ENCODE data around the gene TMEM108. TPM values are rescaled to one million over a fixed set of nuclear protein-coding genes. Genes with fewer than 3 reads are reported as not detected.

The TMEM108 gene
- total RNA-seq, 1 donor from 2014 or later, result 1.5 TPM

DNA sequence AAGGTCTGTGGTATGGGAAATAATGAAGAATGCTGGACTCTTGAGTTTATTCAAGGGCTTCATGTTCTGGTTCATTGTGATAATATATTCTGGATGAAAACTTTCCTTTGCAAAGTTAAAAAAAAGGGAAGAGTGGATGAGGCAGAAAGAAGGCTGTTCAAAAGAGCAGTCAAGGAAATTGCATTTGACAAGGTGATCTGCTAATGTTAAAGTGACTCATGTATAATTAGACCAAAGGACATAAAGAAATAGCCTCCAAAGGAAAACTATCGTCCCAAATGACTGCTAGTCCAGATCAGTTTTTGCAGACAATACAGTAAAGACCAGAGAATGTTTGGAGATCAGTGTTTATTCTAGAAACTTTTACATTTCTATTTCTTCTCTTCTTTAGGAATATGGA is 9.8 kb downstream of the TMEM108 start:
- ATAC-seq (ENCODE audit: poor library complexity), result no peak
- intact Hi-C loops (cut with DNase I), result no loop called here
- DNase-seq, result no peak

DNA sequence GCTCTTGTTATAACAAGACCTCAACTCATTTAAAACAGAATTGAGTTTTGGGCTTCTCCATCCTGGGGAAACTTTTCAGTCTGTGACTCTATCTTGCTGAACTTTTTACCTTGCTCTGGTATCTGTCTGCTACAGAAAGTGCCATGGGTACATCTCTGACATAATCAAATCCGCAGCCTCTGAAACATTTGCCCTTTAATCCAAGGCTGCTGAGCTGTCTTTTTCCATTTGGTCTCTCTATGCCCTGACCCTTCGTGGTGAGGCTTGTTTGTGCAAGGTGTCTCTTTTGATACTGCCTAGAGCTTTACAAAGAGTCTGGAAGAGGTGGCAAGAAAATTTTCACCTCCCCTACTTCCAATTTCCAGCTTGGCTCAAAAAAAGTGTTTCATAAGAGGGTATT is 11.3 kb downstream of the TMEM108 start:
- intact Hi-C loops (cut with DNase I), result no loop called here
- ATAC-seq (ENCODE audit: poor library complexity), result peak; percentile 25
- DNase-seq, result no peak

DNA sequence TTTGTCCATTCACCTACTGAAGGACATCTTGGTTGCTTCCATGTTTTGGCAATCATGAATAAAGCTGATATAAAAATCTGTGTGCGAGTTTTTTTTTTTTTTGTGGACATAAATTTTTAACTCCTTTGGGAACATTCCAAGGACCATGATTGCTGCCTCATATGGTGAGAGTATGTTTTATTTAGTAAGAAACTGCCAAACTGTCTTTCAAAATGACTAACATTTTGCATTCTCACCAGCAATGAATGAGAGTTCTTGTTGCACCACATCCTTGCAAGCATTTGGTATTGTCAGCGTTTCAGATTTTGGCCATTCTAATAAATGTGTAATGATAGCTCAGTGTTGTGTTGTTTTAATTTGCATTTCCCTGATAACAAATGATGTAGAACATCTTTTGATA is 12.7 kb downstream of the TMEM108 start:
- intact Hi-C loops (cut with DNase I), result no loop called here
- ATAC-seq (ENCODE audit: poor library complexity), result no peak
- no peak for DNase-seq

DNA sequence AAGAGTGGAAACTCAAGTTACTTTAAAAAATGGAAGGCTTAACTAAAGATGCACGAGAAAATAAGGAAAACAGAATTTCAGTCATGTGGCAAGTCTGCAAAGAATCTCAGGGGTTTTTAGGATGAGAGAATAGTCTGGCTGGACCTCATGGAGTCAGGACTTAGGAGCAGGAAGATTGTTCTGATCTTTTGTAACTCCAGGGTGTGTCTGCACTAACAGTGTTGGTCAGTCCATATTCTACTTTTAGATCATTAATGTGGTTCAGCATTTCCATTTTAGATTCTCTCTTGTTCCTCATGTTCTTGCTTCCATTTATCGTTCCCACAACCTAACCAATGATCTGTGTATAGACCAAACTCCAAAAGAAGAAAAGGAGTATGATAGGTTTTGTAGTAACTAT is 15.3 kb downstream of the TMEM108 start:
- intact Hi-C loops (cut with DNase I), result no loop called here
- DNase-seq, result no peak
- no peak for ATAC-seq (ENCODE audit: poor library complexity)

DNA sequence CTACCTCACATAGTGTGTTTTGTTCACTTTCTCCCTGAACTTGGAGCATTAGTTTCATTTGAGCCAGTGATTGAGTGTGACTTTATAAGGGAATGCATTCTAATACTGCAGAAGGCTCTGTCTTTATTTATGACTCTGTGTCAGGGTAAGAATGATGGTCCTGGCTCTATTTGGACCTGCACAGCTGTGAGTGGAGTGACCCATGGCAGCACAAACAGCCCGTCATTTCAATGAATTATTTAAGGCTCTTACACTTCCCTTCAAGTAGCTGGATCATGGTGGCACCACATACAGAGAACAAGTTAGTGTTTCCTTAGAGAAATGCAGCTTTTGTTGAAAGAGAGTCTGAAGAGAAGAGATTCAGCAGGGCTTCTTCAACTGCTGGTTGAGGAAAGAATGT is 16.4 kb downstream of the TMEM108 start:
- DNase-seq (no peak), ATAC-seq (ENCODE audit: poor library complexity) (no peak)
- intact Hi-C loops (cut with DNase I), result no loop called here

DNA sequence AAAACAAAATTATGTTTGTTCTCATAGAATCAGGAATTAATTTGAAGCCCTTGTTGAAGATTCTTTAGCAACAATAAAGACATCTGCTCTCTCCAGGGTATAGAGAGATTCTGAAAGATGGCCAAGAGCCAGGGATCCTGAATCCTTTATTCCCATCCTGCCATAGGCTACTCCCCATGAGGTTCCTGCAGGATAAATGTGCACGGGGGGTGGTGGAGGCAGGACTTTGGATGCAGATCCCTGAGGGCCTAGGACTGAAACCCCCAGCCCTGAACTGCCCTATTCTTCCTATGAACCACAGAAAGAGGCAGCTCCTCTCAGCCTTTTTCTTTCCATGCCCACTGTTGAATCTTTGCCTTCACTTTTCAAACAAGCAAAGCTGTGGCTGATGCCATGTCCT is 17.1 kb downstream of the TMEM108 start:
- DNase-seq (no peak), ATAC-seq (ENCODE audit: poor library complexity) (no peak)
- intact Hi-C loops (cut with DNase I), result no loop called here

DNA sequence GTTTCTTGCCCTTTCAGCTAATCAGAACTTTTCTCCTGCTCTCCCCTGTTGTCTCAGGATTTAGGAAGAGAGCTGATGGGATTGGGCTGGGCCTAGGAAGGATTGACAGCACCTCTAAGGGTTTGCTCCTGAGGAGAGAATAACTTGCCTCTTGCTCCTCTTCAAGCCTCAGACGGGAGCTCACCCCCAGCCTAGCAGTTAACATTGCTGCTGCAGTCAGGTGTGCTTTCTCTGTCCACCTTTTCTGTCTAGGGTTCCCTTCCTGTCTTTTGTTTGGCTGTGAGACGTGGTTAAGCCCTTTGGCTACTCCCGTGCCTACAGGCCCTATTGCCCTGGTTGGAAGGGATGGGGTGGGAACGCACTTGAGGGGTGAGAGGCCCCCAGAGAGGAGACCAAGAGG is 20.1 kb downstream of the TMEM108 start:
- DNase-seq (no peak), ATAC-seq (ENCODE audit: poor library complexity) (no peak)
- intact Hi-C loops (cut with DNase I), result no loop called here

DNA sequence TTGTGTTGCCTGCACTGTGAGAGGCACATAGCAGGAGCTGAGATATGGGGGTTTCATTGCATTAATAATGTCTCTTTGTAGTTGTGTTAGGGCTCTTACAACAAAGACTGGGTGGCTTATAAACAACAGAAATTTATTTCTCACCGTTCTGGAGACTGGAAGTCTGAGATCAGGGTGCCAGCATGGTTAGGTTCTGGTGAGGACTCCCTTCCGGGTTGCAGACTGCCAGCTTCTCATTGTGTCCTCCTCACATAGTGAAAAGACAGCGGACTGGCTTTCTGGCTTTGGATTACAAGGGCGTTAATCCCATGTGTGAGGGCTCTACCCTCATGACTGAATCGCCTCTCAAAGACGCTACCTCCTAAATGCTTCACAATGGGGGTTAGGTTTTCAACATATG is 20.6 kb downstream of the TMEM108 start:
- intact Hi-C loops (cut with DNase I), result no loop called here
- DNase-seq (no peak), ATAC-seq (ENCODE audit: poor library complexity) (no peak)

DNA sequence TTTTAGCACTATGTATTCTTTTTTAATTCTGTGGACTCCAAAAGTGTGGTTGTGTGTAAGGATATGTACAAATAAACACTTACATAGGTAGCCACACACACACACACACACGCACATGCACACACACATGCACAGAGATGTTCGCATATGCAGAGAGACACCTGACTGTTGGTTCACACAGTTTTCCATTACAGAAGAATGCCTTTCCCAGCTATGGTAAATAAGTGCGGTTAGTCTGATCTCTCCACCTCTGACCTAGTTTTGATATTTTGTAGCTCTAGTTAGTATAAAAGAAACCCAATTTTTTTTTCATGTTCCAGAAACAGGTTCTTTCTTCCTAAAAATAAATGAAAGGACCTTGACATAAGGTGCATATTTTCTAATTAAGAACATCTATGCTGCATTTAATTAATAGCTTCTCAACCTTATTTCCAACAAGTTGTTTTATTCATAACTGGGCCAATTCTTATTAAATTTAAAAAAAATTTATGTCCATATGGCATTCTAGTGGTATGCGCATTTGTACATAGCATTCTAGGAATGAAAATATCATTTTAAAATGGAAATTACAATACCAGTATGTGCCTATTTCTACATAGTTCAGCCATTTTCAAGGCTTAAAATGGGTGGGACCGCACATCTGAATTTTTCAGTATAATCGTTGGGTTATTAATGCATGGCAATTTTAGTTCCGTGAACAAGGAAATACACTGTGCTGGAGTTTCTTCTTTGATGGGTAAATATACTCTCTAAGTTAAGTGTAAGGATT is 27.2 kb downstream of the TMEM108 start:
- ATAC-seq (ENCODE audit: poor library complexity) (no peak), DNase-seq (no peak)
- intact Hi-C loops (cut with DNase I), result no loop called here

DNA sequence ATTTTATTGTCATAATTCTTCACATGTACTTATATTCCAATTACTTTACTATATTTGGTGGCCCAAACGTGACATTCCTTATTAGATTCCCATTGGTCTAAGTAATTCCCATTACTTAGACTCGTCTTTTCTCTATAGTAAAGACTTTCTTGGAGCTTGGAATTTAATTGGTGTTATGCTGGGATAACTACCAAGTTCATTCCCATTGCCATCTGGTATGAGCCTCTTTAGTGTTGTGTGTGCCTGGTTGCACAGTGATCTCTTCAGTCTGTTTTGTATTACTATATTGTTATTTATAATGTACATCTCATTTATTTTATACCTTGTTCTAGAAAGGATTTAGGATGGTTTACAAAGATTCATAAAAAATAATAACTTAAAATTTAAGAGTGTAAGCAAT is 27.8 kb downstream of the TMEM108 start:
- DNase-seq (no peak), ATAC-seq (ENCODE audit: poor library complexity) (no peak)
- intact Hi-C loops (cut with DNase I), result no loop called here

DNA sequence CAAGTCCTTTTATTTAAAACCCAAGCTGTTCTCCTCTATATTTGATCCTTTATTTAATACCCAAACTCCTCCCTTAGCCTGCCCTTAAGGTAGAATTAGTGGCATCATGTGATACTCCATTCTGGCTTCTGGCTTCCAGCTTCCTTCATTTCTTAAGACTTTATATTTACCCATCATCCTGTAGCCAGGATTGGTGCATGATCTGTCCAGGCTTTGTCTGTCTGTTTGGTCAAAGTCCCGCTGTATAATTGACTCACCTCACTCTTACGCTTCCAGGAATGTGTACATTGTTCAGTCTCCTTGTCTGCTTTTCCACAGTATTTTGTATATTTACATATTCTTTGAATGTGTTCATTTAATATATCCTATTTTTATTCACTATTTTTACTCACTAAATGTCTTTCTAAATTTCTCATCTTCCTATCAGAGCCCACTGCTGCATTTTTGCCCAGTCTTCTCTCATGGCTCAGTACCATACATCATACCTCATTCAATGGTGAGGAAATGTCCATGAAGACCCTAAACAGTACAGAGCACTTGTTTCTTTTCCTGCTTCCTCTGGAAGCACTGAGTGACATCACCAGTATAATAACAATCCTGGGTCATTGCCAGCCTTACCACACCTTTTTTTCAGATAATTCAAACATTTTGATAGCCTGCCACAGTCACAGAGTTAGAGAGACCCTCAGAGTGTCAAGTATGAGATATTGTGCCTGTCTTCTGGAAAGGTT is 31.5 kb downstream of the TMEM108 start:
- no peak for ATAC-seq (ENCODE audit: poor library complexity)
- intact Hi-C loops (cut with DNase I), result no loop called here
- no peak for DNase-seq

DNA sequence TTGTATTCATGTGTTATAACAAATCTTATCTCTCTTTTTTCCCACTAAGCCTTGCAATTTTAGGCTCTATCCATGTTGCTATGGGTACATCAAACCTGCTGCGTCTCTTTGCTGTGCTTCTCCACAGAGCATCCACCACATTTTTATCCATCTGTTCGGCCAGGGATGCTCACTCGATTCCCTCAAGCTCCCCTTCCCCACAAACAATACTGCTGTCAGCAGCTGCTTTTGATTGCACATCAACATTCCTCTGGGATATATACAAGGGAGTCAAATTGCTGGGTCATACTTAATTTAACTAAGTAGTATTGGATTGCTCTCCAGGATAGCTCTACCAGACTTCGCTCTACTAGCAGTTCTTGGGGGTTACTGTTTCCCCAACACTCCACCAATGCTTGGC is 36.8 kb downstream of the TMEM108 start:
- ATAC-seq (ENCODE audit: poor library complexity), result no peak
- DNase-seq, result no peak
- intact Hi-C loops (cut with DNase I), result no loop called here

DNA sequence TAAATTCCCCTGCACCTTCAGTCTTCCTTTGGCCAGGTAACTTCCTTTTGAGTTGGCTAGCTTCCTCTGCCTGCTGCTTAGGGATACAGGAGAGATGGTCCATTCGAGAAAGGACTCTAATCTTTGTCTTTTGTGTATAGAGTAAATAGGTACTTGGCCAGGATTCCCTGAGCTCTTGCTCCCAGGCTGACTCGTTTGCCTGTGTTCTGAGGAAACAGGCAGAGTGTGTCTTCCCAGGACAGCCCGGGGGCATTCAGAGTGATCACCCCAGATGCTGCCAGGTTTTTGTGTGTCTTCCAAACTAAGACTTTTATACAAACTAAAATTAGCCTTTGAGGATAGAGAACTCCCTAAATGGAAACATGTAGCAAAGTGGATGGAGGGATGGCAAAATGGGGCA is 39.5 kb downstream of the TMEM108 start:
- no peak for DNase-seq
- no peak for ATAC-seq (ENCODE audit: poor library complexity)
- intact Hi-C loops (cut with DNase I), result no loop called here

DNA sequence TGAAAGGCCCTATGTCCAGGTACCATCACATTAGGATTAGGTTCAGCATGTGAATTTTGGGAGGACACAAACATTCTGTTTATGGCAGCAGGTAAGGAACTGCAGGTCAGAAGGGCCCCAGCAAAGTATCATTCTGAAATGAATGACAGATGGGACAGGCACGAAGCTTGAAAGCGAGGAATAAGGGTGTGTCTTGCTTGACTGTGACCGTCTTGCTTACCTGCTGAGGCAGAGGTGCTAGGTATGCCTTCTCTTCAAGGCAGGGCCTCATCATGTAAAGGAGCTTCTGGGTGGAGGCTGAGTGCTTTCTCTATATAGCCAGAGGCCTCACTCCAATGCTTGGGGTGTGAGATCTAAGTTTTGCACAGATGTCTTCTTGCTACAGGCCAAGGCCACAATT is 41.4 kb downstream of the TMEM108 start:
- ATAC-seq (ENCODE audit: poor library complexity), result no peak
- intact Hi-C loops (cut with DNase I), result no loop called here
- no peak for DNase-seq

DNA sequence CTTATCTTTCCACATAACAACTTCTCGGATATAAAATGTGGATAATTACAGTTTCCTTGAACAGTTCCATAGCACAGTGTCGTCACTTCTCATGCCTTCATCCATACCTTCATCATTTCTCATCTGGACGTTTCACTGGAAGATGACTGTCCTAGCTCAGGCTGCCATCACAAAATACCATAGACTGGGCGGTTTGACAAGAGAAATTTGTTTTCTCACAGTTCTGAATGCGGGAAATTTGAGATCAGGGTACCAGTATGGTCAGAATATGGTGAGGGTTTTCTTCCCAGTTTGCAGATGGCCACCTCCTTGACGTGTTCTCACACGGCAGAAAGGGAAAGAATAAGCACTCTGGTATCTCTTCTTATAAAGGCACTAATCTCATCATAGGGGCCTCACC is 42.8 kb downstream of the TMEM108 start:
- intact Hi-C loops (cut with DNase I), result no loop called here
- DNase-seq (no peak), ATAC-seq (ENCODE audit: poor library complexity) (no peak)

DNA sequence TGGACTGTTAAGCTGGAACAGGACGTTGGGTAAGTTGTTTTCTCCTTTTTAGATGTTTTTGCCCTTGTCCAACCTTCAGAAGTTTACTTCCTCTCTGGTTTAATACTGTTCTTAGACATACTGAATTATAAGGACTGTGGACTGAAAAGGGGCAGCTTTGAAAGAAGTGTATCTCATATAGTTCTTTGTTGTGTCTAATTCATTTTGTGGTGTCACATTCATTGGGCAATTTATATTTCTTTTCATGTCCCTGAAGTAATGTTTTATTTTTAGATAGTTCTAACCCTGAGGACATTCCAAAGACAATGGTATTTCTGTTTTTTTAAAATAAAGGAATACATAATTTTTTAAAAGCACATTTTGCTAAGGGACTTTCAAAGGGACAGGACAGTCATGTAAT is 45.2 kb downstream of the TMEM108 start:
- intact Hi-C loops (cut with DNase I), result no loop called here
- DNase-seq (no peak), ATAC-seq (ENCODE audit: poor library complexity) (no peak)

DNA sequence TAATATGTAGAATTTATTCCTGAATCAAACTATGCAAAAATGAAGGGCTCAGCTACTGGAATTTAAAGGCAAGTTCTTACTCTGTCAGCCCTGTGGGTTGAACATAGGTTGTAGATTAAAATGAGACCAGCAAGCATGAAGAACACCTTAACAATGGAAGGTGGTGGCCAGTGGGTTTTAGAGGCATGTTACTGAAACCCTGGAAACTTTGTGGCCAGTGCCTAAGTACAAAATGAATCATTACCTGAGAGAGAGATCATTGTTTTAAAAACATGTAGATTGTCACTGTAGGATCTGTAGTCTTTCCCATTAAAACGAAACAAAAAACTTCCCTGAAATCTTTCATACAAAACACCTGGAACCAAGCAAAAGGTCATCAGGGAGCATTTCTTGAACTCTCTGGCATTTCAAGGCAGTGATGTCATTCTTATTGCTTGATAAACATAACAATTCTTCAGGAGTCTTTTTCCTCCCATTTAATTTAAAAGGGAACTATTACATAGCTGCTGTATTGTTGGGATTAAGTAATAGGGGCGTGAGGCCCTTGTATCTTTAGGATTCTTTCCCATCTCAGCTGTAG is 51.8 kb downstream of the TMEM108 start:
- DNase-seq, result no peak
- ATAC-seq (ENCODE audit: poor library complexity), result no peak
- intact Hi-C loops (cut with DNase I), result no loop called here

DNA sequence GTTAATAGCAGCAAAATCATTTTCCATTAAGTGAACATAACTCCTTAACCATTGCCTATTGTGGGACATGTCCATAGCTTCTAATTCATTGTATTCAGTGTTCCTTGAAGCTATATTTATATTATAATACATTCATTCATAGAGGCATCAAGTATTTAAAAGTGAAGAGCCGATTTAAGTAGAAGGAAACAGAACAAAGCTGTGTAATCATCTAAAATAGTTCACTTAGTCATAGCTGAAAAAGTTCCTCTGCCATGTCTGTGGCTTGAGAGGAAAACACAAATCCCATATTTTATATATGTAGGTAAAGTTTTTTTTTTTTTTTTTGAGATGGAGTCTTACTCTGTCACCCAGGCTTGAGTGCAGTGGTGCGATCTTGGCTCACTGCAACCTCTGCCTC is 54.5 kb downstream of the TMEM108 start:
- ATAC-seq (ENCODE audit: poor library complexity), result no peak
- intact Hi-C loops (cut with DNase I), result no loop called here
- DNase-seq, result no peak

DNA sequence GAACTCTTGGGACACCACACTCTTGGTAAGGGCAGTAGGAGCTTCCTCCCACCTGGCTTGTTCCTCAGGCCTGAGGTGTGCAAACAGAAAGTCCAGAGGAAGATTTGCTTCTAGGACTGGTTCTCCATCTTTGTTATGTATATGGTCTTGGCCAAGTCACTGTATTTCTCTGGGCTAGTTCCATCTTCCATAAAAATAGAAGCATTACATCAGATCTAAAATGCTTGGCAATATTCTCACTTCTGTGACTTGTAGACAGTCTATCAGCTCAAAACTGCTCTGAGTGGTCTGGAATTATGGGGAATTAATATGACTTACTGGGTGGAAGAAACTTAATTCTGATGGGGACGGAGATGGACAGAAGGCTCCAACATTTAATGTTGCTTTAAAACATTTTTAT is 55.2 kb downstream of the TMEM108 start:
- ATAC-seq (ENCODE audit: poor library complexity) (peak; percentile 39), DNase-seq (no peak)
- intact Hi-C loops (cut with DNase I), result no loop called here

DNA sequence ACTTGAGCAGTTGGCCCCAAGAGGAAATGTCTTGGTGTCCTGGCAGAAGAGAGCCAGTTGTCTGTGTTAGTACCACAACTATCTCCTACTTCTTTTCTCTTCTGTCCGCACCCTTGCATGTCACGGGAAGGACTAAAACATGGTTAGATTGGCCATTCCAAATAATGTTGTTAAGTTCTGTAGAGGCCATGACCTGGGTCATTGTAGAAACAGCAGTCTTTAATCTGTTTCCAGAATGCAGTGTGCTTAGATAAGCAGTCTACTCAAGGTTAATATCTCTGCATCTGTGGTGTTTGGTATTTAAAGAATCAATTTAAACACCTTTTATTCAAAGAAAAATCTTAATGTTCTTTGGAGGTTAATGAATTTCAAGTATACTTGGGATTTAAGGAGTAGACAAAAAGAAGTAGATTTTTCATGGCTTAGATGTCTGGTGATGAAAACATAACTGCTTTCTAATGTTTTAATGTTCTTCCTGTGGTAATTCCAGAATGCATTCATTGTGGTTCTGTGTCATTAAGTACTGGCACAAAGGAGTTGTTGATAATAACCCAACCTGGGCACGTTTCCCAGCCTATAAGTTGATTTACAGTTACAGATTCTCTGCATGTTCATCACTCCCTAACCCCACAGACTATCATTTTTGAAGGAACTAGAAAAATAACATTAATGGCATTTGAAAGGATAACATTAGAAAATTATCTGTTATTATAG is 58.9 kb downstream of the TMEM108 start:
- DNase-seq (no peak), ATAC-seq (ENCODE audit: poor library complexity) (no peak)
- intact Hi-C loops (cut with DNase I), result no loop called here
